GM19099 (cell line): ENCODE measurements around the gene ELMOD3.

Experiments used
- POLR2A ChIP-seq: IDR thresholded peaks from 3 replicates; pipeline ENCODE4 v1.6.1; 2011; ENCODE audit warnings: low read depth; ENCODE audit not compliant: insufficient read length; ENCODE audit errors: extremely low read depth

ELMOD3 gene

DNA sequence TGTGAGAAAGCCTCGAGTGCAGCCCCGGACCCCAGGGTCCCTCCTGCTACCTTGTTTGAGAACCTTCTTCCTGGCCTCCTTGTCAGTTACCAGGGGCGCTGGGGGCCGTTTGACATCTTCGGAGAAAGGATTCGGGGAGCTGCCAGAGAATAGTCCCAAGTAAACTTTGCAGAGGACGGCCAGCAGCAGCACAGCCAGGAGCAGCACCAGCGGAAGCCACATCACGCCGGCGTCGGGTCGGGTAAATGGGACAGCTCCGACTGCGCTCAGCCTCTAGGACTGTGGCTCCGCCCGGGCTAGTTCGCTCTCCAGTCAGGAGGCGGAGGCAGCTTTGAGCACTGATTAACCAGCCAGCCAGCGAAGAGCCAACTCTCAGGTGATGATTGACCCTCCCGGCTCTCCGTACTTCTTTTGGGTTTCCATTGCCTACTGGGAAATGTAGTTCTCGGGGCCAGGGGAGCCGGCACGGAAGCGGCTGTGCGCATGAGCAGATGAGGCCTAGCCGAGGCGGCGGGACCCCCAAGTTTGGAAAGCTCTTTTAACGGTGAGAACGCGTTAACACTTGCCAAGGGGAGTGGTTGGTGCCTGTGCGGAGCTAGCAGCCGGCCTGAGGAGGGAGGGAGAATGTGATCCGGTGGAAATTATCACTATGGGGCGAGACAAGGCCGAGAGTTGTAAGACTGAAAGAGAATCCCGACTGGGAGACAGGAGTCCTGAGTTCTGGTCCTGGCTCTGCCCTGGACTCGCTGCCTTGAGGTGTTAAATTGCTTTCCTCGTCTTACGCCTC, at the start of gene ELMOD3, which contains the start of gene RETSAT:
Gene ELMOD3, plus strand, starts transcription at position 484 of the 787 bp plus-strand sequence. CDS start 2,430 bp downstream, outside the sequence.
Gene RETSAT, minus strand, starts transcription at position 243 of the 787 bp plus-strand sequence. Its CDS starts 21 bp downstream, at position 222.
- TF ChIP-seq POLR2A = peak; percentile 99

DNA sequence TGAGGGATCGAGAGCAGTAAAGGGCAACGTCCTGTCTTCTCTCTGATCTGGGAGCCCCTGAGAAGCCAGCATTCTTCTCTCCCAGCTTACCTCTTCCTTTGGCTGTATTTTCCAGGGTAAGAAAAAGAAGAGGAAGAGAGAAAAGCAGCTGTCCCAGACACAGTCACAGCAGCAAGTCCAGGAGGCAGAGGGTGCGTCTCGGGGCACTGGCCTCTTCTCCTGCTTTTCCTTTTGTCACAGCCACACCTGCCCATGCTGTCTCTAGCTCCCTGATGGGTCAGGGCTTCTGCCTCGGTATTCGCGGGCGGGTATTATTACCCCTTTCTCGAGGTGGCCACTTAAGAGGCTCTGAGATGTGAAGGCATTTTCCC, 47.1 kb upstream of the ELMOD3 start:
- no peak for TF ChIP-seq POLR2A

DNA sequence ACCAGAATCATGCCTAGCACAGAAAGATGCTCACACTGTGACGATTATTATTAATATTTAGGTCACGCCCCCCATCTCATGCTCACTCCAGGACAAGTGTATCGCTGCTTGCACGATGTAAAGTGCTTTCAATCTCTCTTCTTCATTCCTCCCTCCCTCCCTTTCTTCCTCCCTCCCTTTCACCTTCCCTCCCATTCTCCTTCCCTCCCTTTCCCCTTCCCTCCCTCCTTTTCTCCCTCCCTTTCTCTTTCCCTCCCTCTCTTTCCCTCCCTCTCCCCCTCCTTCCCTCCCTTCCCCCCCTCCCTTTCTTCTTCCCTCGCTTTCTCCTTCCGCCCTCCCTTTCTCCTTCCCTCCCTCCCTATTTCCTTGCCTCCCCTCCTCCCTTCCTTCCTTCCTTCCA, 46.4 kb upstream of the ELMOD3 start:
- TF ChIP-seq POLR2A = no peak

DNA sequence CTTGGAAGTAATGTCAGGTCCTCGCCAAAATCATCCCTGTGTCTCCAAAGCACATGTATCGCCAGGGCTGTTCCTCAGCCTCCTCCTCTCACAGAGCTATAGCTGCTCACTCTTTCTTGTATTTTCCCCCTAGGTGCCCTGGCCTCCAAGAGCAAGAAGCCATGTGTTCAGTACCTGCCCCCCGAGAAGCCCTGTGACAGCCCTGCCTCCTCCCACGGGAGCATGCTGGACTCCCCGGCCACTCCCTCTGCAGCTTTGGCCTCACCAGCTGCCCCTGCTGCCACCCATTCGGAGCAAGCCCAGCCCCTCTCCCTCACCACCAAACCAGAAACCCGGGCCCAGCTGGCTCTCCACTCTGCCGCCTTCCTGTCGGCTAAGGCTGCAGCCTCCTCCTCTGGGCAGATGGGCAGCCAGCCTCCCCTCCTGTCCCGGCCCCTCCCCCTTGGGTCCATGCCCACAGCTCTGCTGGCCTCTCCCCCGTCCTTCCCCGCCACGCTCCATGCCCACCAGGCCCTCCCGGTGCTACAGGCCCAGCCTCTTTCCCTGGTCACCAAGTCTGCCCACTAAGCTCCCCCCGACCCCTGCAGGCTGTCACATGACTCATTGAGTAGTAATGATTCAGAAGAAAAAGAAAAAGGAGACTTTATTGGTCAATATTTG, 45.5 kb upstream of the ELMOD3 start:
- TF ChIP-seq POLR2A = no peak

DNA sequence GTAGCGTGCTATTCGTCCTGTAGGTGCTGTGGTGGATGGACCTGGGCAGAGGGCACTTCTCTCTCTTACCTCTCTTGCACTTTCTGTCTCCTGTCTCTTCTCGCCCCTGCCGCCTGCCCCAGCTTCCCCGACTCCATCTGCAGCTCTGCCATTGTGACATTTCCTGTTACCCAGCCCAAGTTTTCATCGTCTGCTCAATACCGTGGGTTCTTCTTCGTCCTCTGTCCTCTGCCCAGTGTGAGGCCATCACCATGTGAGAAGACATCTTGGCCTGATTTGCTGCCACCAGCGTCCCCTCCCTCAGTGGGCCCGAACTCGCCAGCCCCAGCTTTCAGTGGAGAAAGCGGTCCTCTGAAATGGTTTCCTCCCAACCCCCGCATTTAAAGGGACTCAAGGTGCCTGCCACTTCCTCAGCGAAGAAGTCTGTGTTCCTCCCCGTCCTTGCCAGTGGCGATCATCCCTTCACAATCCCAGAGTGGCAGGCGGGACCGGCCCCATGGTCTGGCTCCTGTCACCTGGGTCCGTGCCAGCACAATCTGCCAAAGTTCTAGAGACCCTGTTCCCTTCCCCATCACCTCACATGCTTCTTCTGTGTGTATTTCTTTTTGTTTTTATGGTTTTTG, 44.8 kb upstream of the ELMOD3 start:
- no peak for TF ChIP-seq POLR2A

DNA sequence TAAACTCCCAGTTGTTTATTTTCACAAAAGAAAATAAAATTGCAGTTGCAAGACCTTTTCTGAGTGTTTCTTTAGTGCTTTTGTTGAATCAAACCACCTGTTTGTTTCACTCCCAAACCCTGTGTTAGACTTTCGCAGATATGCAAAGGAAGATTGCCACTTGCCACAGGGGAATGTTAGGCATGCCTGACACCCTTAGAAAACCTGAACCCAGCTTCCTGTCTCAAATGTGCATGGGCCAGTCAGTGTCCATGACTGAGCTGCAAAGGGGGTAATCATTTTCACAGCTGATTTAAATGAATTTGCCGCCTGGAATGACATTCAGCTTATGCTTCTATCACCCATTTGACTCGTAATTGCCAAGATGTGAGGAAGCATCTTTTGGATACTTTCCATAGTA, 44.2 kb upstream of the ELMOD3 start:
- no peak for TF ChIP-seq POLR2A

DNA sequence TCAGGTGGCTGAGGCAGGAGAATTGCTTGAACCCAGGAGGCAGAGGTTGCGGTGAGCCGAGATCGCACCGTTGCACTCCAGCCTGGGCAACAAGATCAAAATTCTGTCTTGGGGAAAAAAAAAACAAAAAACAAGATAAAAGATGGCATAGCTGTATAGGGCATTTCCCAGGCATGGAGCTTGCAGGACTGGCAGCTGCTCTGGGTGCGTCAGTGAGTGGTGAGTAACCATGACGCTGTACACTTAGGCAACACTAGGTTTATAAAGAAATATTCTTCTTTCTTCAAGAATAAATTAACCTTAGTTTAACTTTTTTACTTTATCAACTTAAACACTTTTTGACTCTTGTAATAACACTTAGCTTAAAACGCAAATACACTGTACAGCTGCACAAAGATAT, 42.2 kb upstream of the ELMOD3 start:
- TF ChIP-seq POLR2A = no peak

DNA sequence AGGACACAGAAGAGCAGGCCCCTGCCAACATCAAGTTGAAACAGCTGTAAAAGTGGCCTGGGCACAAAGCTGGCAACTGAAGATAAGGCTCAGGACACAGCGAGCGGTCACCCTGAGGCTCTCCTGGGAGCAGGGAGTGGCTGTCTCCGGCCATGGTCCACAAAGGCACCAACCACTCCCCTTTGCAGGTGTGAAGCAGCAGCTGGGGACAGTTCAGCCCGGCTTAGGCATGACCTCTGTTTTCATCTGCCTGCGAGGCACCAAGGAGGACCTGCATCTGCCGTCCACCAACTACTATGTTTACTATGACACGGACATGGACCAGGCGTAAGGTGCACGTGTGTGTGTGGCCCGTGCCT, 39.7 kb upstream of the ELMOD3 start:
- TF ChIP-seq POLR2A = no peak

DNA sequence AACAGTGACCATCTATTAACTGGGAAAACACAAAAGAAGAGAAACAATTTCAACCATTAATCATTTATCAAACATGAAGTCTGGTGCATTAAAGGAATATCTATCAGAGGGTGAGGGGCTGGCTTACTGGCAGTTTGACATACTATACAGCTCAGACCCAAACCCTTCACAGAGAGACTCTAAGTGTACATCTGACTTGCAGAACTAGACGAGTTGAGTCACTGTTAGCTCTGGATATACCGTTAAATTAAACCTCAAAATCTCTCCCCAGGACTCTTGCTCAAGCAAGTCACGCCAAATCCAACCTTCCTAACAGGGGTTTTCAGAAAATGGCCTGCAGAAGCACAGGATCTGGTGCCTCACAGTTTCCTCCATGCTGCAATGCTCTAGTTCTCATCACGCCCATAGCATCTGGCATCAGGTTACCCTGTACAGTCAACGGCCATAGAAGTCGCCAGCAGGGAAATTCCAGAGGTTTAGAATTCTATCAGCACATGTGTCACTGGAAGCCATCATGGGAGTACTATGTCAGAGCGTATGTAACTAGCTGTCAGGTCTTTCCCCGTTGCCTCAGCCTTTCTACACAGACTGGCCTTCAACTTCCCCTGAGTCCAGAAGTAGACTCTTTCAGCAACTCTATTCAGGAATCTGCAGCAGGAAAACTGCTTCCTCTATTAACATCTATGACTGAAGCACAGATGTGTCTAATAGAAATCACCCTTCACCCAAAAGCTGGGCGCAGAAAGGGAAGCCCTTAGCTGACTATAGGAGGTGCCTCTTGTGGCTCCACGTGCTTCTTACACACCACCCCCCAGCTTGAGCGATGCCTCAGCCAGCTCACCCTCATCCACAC, 36.1 kb upstream of the ELMOD3 start:
- TF ChIP-seq POLR2A = no peak

DNA sequence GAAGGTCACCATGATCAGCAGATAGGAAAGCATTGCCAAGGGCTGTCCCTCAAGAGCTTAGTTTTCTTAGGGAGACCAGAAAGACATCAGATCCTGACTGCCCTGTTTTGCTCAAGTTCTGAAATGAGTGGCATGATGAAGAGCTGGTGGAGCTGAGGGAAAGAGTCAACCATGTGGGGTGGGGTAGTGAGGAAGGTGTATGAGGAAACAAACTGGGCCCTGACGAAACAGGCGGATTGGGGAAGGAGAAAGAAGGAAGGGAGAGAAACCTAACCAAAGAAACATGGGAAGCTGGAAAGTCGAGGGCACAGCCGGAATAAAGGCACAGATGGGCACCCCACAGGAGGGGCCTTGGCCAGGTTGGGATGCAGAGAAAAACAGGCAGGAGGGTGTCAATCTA, 34.8 kb upstream of the ELMOD3 start:
- TF ChIP-seq POLR2A = no peak

DNA sequence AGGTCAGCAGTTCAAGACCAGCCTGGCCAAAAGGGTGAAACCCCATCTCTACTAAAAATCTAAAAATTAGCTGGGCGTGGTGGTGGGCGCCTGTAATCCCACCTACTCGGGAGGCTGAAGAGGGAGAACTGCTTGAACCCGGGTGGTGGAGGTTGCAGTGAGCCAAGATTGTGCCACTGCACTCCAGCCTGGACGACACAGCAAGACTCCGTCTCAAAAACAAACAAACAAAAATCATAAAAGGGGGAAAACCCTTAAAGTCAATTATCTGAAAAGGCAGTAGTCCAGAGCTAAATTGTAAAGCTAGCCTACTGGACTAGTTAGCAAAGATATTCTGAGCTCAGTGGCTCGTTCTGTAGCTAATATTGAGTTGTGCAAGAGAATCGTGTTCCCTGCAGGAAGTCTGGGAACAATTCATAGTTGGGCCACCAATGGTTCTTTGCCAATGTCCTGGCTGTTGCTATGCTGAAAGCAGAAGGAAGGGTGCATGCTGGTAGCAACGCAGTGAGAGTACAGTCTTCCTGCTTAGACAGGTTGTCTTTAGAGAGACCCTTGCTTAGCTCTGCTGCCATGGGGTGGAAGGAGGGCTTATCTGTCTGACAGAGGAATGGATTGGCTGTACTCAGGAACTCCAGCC, 31.1 kb upstream of the ELMOD3 start:
- no peak for TF ChIP-seq POLR2A

DNA sequence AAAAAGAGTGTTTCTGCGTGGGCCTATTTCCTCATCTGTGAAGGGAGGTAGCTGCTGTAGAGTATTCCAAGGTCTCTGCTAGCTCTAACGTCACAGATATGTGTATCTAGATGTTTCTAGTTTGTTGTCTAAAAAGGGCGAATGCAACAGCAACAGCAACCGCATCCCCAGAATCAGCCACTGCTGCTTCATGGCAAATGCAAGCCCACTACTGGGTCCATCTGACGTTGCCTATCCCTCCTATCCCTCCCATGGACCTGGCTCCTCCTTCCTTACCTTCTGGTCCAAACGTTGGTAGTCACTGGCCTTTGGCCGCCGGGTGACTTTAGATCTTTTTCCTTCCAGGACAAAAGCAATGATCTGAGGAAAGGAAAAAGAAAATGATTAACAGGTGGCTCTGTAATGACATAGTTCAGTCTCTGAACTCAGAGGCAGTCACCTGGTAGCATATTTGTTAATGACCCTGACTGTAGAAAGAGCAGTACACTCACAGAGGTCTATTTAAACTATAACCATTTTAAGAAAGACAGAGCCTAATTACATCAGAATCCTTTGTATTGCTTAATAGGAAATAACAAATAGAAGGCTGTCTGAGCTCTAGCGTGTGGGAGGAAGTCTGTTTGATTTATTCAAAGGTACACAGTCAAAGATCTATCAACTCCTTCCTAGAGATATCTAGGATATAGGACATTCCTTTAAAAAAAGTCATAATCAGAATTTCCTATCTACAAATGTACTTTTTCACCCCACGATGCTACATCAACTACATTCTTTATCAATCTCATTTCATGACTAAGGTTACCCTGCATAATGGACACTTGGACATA, 29.7 kb upstream of the ELMOD3 start:
- TF ChIP-seq POLR2A = no peak

DNA sequence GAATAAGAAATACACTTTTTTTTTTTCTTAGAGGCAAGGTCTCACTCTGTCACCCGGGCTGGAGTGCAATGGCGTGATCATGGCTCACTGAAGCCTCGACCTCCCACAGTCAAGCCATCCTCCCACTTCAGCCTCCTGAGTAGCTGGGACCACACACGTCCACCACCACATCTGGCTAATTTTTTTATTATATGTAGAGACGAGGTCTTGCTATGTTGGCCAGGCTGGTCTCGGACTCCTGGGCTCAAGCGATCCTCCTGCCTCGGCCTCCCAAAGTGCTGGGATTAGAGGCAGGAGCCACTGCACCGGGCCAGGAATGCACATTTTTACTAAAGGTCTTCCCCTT, 29.1 kb upstream of the ELMOD3 start:
- no peak for TF ChIP-seq POLR2A
